Measurements from ENCODE around the gene TH.
"Not testable (repeated sequence)": the region's sequence is repeated elsewhere in the genome, so short reads cannot be mapped to it uniquely, and the experiment has no call there.

TH gene

GRCh38 chr11:2180347-2180746, 8.7 kb upstream of the TH start:
- H3K4me3 ChIP-seq (ENCODE audit: low read depth, low read length) = no peak overlapping the region
- TF ChIP-seq CTCF (IDR thresholded peaks at IDR 0.05; ENCODE audit: low read depth, low read length) = no peak

- no peak for TF ChIP-seq CTCF (IDR thresholded peaks at IDR 0.05; ENCODE audit: low read depth, low read length)
- no peak overlapping the region for H3K4me3 ChIP-seq (ENCODE audit: low read depth, low read length)
Measured at GRCh38 chr11:2179516-2179915, 7.9 kb upstream of the TH start.

GRCh38 chr11:2178906-2179494, 7.4 kb upstream of the TH start:
- H3K4me3 ChIP-seq (ENCODE audit: low read depth, low read length) = no peak overlapping the region
- TF ChIP-seq CTCF (IDR thresholded peaks at IDR 0.05; ENCODE audit: low read depth, low read length) = no peak

GRCh38 chr11:2178055-2178773, 6.6 kb upstream of the TH start:
- not testable (repeated sequence) for H3K4me3 ChIP-seq (ENCODE audit: low read depth, low read length)

DNA sequence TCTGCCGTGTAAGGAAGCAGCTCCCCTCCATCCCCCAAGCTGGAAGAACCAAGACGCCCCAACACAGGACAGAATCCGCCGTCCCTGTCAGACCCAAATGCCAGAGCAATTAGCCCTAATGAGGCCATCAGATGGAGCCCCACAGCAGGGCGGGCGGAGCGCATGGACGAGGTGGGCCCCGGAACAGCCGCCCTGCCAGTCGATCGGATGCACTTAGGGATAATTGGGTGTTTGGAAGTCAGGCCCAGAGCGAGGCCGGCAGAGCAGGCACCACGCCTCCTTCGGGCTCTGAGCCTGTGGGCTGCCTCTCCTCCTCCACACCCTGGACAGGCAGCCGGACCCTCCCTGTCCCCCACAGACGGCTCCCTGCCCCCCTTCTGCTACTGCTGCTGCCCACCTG, 5.5 kb upstream of the TH start:
- no peak for TF ChIP-seq CTCF (IDR thresholded peaks at IDR 0.05; ENCODE audit: low read depth, low read length)
- no peak overlapping the region for H3K4me3 ChIP-seq (ENCODE audit: low read depth, low read length)

DNA sequence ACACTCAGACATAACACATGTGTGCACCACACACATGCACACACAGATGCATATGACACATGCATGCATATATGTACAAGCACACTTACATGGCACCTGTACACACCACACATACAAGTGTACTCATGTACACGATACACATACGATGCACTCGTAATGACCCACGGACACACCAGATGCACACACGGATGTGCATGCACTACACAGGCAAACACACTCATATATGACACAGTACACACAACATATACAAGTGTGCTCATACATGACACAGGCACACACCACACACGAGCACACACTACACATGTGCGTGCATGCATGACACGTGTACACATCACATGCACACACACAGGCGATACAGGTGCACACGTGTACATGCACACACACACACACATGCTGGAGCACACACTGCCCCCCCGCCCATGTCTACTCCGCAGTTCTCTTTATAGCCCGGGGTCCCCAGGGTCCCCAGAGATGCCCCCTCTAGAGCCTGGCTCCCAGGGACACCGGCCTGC, 4.8 kb upstream of the TH start:
- H3K4me3 ChIP-seq (ENCODE audit: low read depth, low read length) = no peak overlapping the region
- no peak for TF ChIP-seq CTCF (IDR thresholded peaks at IDR 0.05; ENCODE audit: low read depth, low read length)

- no peak for TF ChIP-seq CTCF (IDR thresholded peaks at IDR 0.05; ENCODE audit: low read depth, low read length)
- no peak overlapping the region for H3K4me3 ChIP-seq (ENCODE audit: low read depth, low read length)
Measured at GRCh38 chr11:2175659-2176058, 4.0 kb upstream of the TH start.
